Astrocyte of the spinal cord (primary cell): Measurements from ENCODE around the gene MCRIP2.

Source experiments
- DNase-seq: peaks from one replicate; pipeline ENCODE4 v3.0.0; 2011; ENCODE audit warnings: low read depth, low spot score
- H3K4me3 ChIP-seq: 2 replicates; pipeline ENCODE4 v1.5.1; 2011; ENCODE audit warnings: low read depth, mild to moderate bottlenecking, low read length, moderate library complexity
- in situ Hi-C: cut with HindIII; loops from 2 replicates; pipeline ENCODE4 v1.10.0; 2017; ENCODE audit warnings: low sequenced_read_pairs
- TF ChIP-seq, protein P1 (sequence below): IDR thresholded peaks from 2 replicates; pipeline ENCODE4 v1.5.1; 2012; ENCODE audit warnings: low read depth, mild to moderate bottlenecking, low read length, inconsistent platforms

Gene MCRIP2

GRCh38 chr16:629185-629832 is 12.3 kb upstream of the MCRIP2 start:
- TF ChIP-seq, protein P1, sequence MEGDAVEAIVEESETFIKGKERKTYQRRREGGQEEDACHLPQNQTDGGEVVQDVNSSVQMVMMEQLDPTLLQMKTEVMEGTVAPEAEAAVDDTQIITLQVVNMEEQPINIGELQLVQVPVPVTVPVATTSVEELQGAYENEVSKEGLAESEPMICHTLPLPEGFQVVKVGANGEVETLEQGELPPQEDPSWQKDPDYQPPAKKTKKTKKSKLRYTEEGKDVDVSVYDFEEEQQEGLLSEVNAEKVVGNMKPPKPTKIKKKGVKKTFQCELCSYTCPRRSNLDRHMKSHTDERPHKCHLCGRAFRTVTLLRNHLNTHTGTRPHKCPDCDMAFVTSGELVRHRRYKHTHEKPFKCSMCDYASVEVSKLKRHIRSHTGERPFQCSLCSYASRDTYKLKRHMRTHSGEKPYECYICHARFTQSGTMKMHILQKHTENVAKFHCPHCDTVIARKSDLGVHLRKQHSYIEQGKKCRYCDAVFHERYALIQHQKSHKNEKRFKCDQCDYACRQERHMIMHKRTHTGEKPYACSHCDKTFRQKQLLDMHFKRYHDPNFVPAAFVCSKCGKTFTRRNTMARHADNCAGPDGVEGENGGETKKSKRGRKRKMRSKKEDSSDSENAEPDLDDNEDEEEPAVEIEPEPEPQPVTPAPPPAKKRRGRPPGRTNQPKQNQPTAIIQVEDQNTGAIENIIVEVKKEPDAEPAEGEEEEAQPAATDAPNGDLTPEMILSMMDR = no peak
- in situ Hi-C loops = no loop called here
- no peak overlapping the region for H3K4me3 ChIP-seq
- DNase-seq = no peak

DNA sequence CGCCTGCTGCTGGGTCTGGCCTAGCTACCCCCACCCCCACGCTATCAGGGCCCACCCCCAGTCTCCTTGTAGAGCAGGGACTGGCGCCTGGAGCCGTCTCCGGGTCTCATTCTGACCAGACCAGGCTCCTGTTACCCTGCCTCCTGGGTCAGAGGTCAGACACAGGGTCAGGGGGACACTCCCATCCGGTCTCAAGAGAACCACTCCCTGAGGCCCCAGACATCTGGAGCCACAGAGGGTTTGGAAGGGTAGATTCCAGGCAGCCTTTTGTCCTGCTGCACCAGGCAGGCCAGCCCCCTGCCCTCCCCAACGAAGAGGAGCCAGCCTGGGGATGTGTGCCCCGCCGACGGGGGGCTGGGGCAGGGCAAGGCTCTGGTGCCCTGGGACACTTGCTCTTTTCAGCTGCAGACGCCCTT is 11.8 kb upstream of the MCRIP2 start:
- in situ Hi-C loops = no loop called here
- TF ChIP-seq, protein P1 = no peak
- no peak overlapping the region for H3K4me3 ChIP-seq
- no peak for DNase-seq

DNA sequence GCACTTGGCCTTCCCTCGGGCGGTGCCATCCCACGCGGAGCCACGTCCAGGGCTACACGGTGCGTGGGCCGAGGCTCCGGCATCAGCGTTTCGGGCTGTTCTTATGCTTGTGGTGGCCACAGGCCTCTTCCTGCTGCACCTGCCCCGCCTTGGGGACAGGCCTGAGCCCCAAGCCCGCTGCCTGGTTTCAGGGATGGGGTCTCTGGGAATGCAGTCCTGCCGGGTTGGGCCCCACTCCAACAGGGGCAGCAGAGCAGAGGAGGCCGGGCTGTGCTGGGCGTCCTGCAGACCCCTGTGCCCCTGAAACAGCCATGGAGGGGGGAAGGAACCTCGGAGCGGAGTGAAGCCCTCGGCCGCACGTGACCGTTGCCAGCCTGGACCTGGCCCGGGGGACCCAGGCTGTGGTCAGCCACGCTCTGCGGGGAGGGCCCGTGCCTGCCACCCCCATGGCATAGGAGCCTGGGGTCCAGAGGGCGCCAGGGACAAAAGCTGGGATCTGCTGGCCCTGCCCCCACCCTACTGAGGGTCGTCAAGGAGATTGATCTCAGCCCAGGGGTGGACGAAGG is 11.3 kb upstream of the MCRIP2 start:
- in situ Hi-C loops = no loop called here
- DNase-seq = no peak
- TF ChIP-seq, protein P1 = no peak
- H3K4me3 ChIP-seq = no peak overlapping the region

DNA sequence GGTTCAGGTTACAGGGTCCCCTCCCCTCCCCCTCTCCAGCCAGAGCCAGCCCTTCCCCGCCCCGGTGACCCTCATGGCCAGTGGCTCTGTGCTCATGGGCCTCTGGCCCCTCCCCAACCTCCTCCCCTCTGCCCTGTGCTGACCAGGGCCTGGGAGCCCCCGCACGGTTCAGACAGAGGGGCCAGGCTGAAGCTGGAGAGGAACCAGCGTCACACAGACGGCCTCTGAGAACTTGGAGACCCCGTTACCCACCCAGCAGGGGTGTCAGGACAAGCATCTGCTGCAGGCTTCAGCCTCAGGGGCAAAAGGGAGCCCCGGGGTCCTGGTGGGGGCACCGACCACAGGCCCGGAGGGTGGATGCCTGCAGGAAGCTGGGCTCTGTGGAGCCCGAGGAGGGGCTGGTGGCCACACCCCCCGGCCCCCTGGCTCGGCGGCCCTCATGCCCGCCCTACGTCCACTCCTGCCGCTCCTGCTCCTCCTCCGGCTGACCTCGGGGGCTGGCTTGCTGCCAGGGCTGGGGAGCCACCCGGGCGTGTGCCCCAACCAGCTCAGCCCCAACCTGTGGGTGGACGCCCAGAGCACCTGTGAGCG is 10.7 kb upstream of the MCRIP2 start, which contains the start of gene WFIKKN1:
Gene WFIKKN1, plus strand, starts transcription at position 171 of the 591 bp plus-strand sequence. Its CDS starts 269 bp downstream, at position 440.
- DNase-seq = no peak
- H3K4me3 ChIP-seq = no peak within 1 kb of the TSS
- in situ Hi-C loops = no loop called here
- TF ChIP-seq, protein P1 = no peak

DNA sequence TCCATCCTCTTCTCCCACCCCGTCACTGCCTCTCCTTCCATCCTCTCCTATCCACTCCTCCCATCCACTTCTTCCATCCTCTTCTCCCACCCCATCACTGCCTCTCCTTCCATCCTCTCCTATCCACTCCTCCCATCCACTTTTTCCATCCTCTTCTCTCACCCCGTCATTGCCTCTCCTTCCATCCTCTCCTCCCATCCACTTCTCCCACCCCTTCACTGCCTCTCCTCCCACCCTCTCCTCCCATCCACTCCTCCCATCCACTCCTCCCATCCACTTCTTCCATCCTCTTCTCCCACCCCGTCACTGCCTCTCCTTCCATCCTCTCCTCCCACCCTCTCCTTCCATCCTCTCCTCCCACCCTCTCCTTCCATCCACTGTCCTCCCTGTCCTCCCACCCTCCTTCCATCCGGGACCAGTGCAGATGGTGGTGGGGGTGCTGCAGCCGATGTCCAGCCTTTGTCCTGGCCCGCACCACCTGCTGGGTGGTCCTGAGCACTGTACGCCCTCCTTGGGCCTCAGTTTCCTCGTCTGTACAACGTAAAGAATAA is 9.7 kb upstream of the MCRIP2 start:
- TF ChIP-seq, protein P1 = no peak
- in situ Hi-C loops = no loop called here
- H3K4me3 ChIP-seq = no peak overlapping the region
- no peak for DNase-seq

GRCh38 chr16:632486-633335 is 8.9 kb upstream of the MCRIP2 start:
- H3K4me3 ChIP-seq = no peak overlapping the region
- TF ChIP-seq, protein P1 = no peak
- in situ Hi-C loops = no loop called here
- DNase-seq = no peak
